Mesendoderm (in vitro differentiated cells): ENCODE measurements around the gene REN. TPM values are rescaled to one million over a fixed set of nuclear protein-coding genes. Genes with fewer than 3 reads are reported as not detected.

Experiments
- DNase-seq: peaks from one replicate; pipeline ENCODE4 v3.0.0; 2013
- H2AK5ac ChIP-seq: 2 replicates; pipeline ENCODE4 v1.6.1; 2013; ENCODE audit warnings: low read length, inconsistent platforms
- H2BK120ac ChIP-seq: 2 replicates; pipeline ENCODE4 v1.6.1; 2013; ENCODE audit warnings: low read depth, mild to moderate bottlenecking, low read length, moderate library complexity, mixed read lengths
- H2BK15ac ChIP-seq: replicated peaks from 2 replicates; pipeline ENCODE4 v1.6.1; 2013; ENCODE audit warnings: low read depth, mild to moderate bottlenecking, moderate library complexity
- H2BK5ac ChIP-seq: 2 replicates; pipeline ENCODE4 v1.6.1; 2013; ENCODE audit warnings: low read length, inconsistent platforms
- H3K18ac ChIP-seq: 2 replicates; pipeline ENCODE4 v1.6.1; 2013; ENCODE audit warnings: mild to moderate bottlenecking, low read length, mixed read lengths
- H3K23ac ChIP-seq: one replicate; pipeline ENCODE4 v1.6.1; 2013; ENCODE audit warnings: low read length
- H3K27ac ChIP-seq: 2 replicates; pipeline ENCODE4 v1.5.1; 2013; ENCODE audit warnings: low read depth, mild to moderate bottlenecking, inconsistent platforms, low read length, moderate library complexity
- H3K27me3 ChIP-seq: 2 replicates; pipeline ENCODE4 v1.6.1; 2013; ENCODE audit warnings: low read length, control low read depth, mild to moderate bottlenecking, inconsistent platforms; ENCODE audit not compliant: insufficient read depth, poor library complexity
- H3K36me3 ChIP-seq: 2 replicates; pipeline ENCODE4 v1.6.1; 2013; ENCODE audit warnings: low read length, inconsistent platforms; ENCODE audit not compliant: control insufficient read depth, insufficient read depth
- H3K4ac ChIP-seq: one replicate; pipeline ENCODE4 v1.6.1; 2013; ENCODE audit warnings: low read depth, mild to moderate bottlenecking, low read length, moderate library complexity
- H3K4me1 ChIP-seq: 2 replicates; pipeline ENCODE4 v1.6.1; 2013; ENCODE audit warnings: low read depth, low read length, inconsistent platforms; ENCODE audit not compliant: control insufficient read depth
- H3K4me2 ChIP-seq: 2 replicates; pipeline ENCODE4 v1.6.1; 2013; ENCODE audit warnings: low read length
- H3K4me3 ChIP-seq: 2 replicates; pipeline ENCODE4 v1.5.1; 2013; ENCODE audit warnings: mild to moderate bottlenecking, low read length
- H3K56ac ChIP-seq: one replicate; pipeline ENCODE4 v1.6.1; 2013; ENCODE audit warnings: low read length
- H3K79me1 ChIP-seq: 2 replicates; pipeline ENCODE4 v1.6.1; 2013; ENCODE audit warnings: low read length, inconsistent platforms
- H3K79me2 ChIP-seq: 2 replicates; pipeline ENCODE4 v1.6.1; 2013; ENCODE audit warnings: mild to moderate bottlenecking, low read length; ENCODE audit not compliant: control insufficient read depth, insufficient read depth
- H3K9ac ChIP-seq: 2 replicates; pipeline ENCODE4 v1.6.1; 2013; ENCODE audit warnings: low read length, inconsistent platforms
- H4K5ac ChIP-seq: one replicate; pipeline ENCODE4 v1.6.1; 2013; ENCODE audit warnings: low read length
- H4K8ac ChIP-seq: one replicate; pipeline ENCODE4 v1.6.1; 2013; ENCODE audit warnings: low read depth, mild to moderate bottlenecking, control low read depth, low read length, moderate library complexity
- WGBS: extraction: QIAGEN DNeasy Blood & Tissue Kit; methylation state at CpG from one replicate; pipeline ENCODE4 v1.1.7; 2013; ENCODE audit warnings: low lambda C conversion rate, missing lambda C conversion rate; ENCODE audit not compliant: insufficient coverage; ENCODE audit errors: extremely low coverage; 5-methylcytosine and 5-hydroxymethylcytosine counted together
- polyA plus RNA-seq, 2 experiments: library from polyadenylated mRNA; stranded (reverse); fragments of 200-250 nt; gene quantifications; one replicate each; pipeline ENCODE4 v1.2.3, GENCODE V29; 2013

REN gene
- polyA plus RNA-seq (2013, experiment 1 of 2) = not detected
- polyA plus RNA-seq (2013, experiment 2 of 2) = not detected

GRCh38 chr1:204166219-204166618 lies at the start of gene REN:
Gene REN, minus strand, starts transcription at chr1:204166337. Its CDS starts 44 bp downstream, at chr1:204166293.
- Histone ChIP-seq H2BK15ac (no peak within 1 kb of the TSS), H3K27ac (no peak within 1 kb of the TSS), H3K4me3 (no peak within 1 kb of the TSS), H3K79me1 (no peaks in the 10 kb centered on the region), H3K36me3 (no peaks in the 10 kb centered on the region), H3K23ac (no peak within 1 kb of the TSS), H3K27me3 (no peaks in the 10 kb centered on the region), H3K9ac (no peak within 1 kb of the TSS), H4K8ac (no peak within 1 kb of the TSS), H3K4ac (no peak within 1 kb of the TSS), H3K4me2 (no peak within 1 kb of the TSS), H3K18ac (no peak within 1 kb of the TSS), H3K4me1 (no peaks in the 10 kb centered on the region), H2BK5ac (no peak within 1 kb of the TSS), H3K56ac (no peak within 1 kb of the TSS), H4K5ac (no peak within 1 kb of the TSS), H2AK5ac (no peak within 1 kb of the TSS), H2BK120ac (no peak within 1 kb of the TSS), H3K79me2 (no peaks in the 10 kb centered on the region)
- no CpG with 5 or more reads among the region's 5 CpGs for WGBS
- DNase-seq = no peak

- Histone ChIP-seq H3K79me1 (no peaks in the 10 kb centered on the region), H3K23ac (no peak within 1 kb of the TSS), H2AK5ac (no peak within 1 kb of the TSS), H2BK5ac (no peak within 1 kb of the TSS), H4K5ac (no peak within 1 kb of the TSS), H3K36me3 (no peaks in the 10 kb centered on the region), H3K4me2 (peak within 1 kb of the TSS; percentile 70), H3K56ac (peak within 1 kb of the TSS; percentile 9), H3K4ac (no peak within 1 kb of the TSS), H3K79me2 (no peaks in the 10 kb centered on the region), H2BK120ac (no peak within 1 kb of the TSS), H3K4me3 (no peak within 1 kb of the TSS), H3K4me1 (no peaks in the 10 kb centered on the region), H3K27me3 (no peaks in the 10 kb centered on the region), H3K18ac (no peak within 1 kb of the TSS), H3K9ac (no peak within 1 kb of the TSS), H4K8ac (no peak within 1 kb of the TSS), H3K27ac (no peak within 1 kb of the TSS), H2BK15ac (no peak within 1 kb of the TSS)
- DNase-seq = peak; percentile 93
- no CpG with 5 or more reads among the region's 41 CpGs for WGBS
Measured at GRCh38 chr1:204213668-204214662, 47.8 kb upstream of the REN start, which contains the start of gene GOLT1A. Gene GOLT1A, minus strand, starts transcription at chr1:204213988. Its CDS starts 82 bp downstream, at chr1:204213906.

- H3K4ac ChIP-seq = no peak overlapping the region
- H3K4me2 ChIP-seq = no peak overlapping the region
- H3K9ac ChIP-seq = no peak overlapping the region
- no CpG with 5 or more reads among the region's 3 CpGs for WGBS
- H3K4me3 ChIP-seq = no peak overlapping the region
- no peaks in the 10 kb centered on the region for H3K27me3 ChIP-seq
- no peak overlapping the region for H4K5ac ChIP-seq
- H2BK5ac ChIP-seq = no peak overlapping the region
- no peaks in the 10 kb centered on the region for H3K79me1 ChIP-seq
- H2BK120ac ChIP-seq = no peak overlapping the region
- H3K4me1 ChIP-seq = no peaks in the 10 kb centered on the region
- no peak overlapping the region for H4K8ac ChIP-seq
- H3K79me2 ChIP-seq = no peaks in the 10 kb centered on the region
- H3K56ac ChIP-seq = no peak overlapping the region
- no peak overlapping the region for H3K27ac ChIP-seq
- H3K18ac ChIP-seq = no peak overlapping the region
- no peak overlapping the region for H2BK15ac ChIP-seq
- H3K36me3 ChIP-seq = no peaks in the 10 kb centered on the region
- no peak overlapping the region for H3K23ac ChIP-seq
- H2AK5ac ChIP-seq = no peak overlapping the region
- DNase-seq = no peak
Measured at GRCh38 chr1:204212715-204213114, 46.6 kb upstream of the REN start.

- Histone ChIP-seq H2BK15ac (no peak overlapping the region), H4K5ac (no peak overlapping the region), H3K23ac (no peak overlapping the region), H2BK120ac (no peak overlapping the region), H3K18ac (no peak overlapping the region), H3K27me3 (no peaks in the 10 kb centered on the region), H3K4me3 (no peak overlapping the region), H3K4ac (no peak overlapping the region), H3K79me2 (no peaks in the 10 kb centered on the region), H4K8ac (no peak overlapping the region), H2BK5ac (no peak overlapping the region), H3K9ac (no peak overlapping the region), H2AK5ac (no peak overlapping the region), H3K4me2 (no peak overlapping the region), H3K4me1 (no peaks in the 10 kb centered on the region), H3K36me3 (no peaks in the 10 kb centered on the region), H3K27ac (no peak overlapping the region), H3K56ac (no peak overlapping the region), H3K79me1 (no peaks in the 10 kb centered on the region)
- WGBS = no CpG with 5 or more reads among the region's 7 CpGs
- DNase-seq = no peak
Measured at GRCh38 chr1:204211046-204211445, 44.9 kb upstream of the REN start.

- H3K27ac ChIP-seq = no peak overlapping the region
- H3K18ac ChIP-seq = no peak overlapping the region
- no peaks in the 10 kb centered on the region for H3K27me3 ChIP-seq
- H2BK15ac ChIP-seq = no peak overlapping the region
- H3K4me3 ChIP-seq = no peak overlapping the region
- no CpG with 5 or more reads among the region's 13 CpGs for WGBS
- H3K4me1 ChIP-seq = no peaks in the 10 kb centered on the region
- H3K4me2 ChIP-seq = no peak overlapping the region
- peak; percentile 77 for DNase-seq
- no peak overlapping the region for H3K56ac ChIP-seq
- H3K79me1 ChIP-seq = no peaks in the 10 kb centered on the region
- H4K5ac ChIP-seq = no peak overlapping the region
- no peak overlapping the region for H3K23ac ChIP-seq
- no peak overlapping the region for H3K4ac ChIP-seq
- no peak overlapping the region for H4K8ac ChIP-seq
- H3K36me3 ChIP-seq = no peaks in the 10 kb centered on the region
- H3K79me2 ChIP-seq = no peaks in the 10 kb centered on the region
- no peak overlapping the region for H2BK5ac ChIP-seq
- no peak overlapping the region for H3K9ac ChIP-seq
- H2AK5ac ChIP-seq = no peak overlapping the region
- no peak overlapping the region for H2BK120ac ChIP-seq
Measured at GRCh38 chr1:204207136-204207616, 41.0 kb upstream of the REN start.
